HepG2 (cell line): Measurements from ENCODE around the gene MCAT. TPM values are rescaled to one million over a fixed set of nuclear protein-coding genes. Genes with fewer than 3 reads are reported as not detected.

ENCODE experiments used
- ARHGAP35 ChIP-seq: sonication (generic); formaldehyde crosslinking; IDR thresholded peaks from 2 replicates; pipeline ENCODE4 v1.9.0; 2022; ENCODE audit warnings: mild to moderate bottlenecking, inconsistent platforms, moderate library complexity, missing genetic modification reagents, borderline replicate concordance
- CREB1 ChIP-seq, 2 experiments: fragments of 450-650 bp in 1 of 2; IDR thresholded peaks; 2 replicates each; pipeline ENCODE4 v1.6.1; 2016 to 2017; ENCODE audit warnings: control low read depth in 1 of 2, mild to moderate bottlenecking in 1 of 2, missing compliant biosample characterization in 1 of 2, missing genetic modification characterization in 1 of 2
- FLYWCH1 ChIP-seq: sonication (generic); formaldehyde crosslinking; IDR thresholded peaks from 2 replicates; pipeline ENCODE4 v1.8.1; 2023; ENCODE audit warnings: mild to moderate bottlenecking, missing genetic modification reagents
- KDM3A ChIP-seq: IDR thresholded peaks from 2 replicates; pipeline ENCODE4 v1.6.1; 2018; ENCODE audit warnings: low read depth, missing compliant biosample characterization
- KDM6A ChIP-seq: IDR thresholded peaks from 2 replicates; pipeline ENCODE4 v1.6.1; 2016; ENCODE audit warnings: low read depth
- KLF13 ChIP-seq: sonication (generic); formaldehyde crosslinking; IDR thresholded peaks from 2 replicates; pipeline ENCODE4 v1.4.0; 2020; ENCODE audit warnings: mild to moderate bottlenecking, missing genetic modification reagents
- NCOA1 ChIP-seq: sonication (generic); formaldehyde crosslinking; IDR thresholded peaks from 2 replicates; pipeline ENCODE4 v1.9.0; 2021; ENCODE audit warnings: missing genetic modification reagents
- NONO ChIP-seq, 2 experiments: fragments of 450-650 bp in 1 of 2; sonication (generic) in 1 of 2; formaldehyde crosslinking in 1 of 2; IDR thresholded peaks in 1 of 2; conservative IDR thresholded peaks in 1 of 2; 2 replicates each; pipeline versions ENCODE4 v1.6.1 to v1.8.0; 2017 to 2022; ENCODE audit warnings: mild to moderate bottlenecking in 1 of 2, missing genetic modification reagents in 1 of 2, moderate library complexity in 1 of 2
- PHF21A ChIP-seq: sonication (generic); formaldehyde crosslinking; IDR thresholded peaks from 2 replicates; pipeline ENCODE4 v1.5.0; 2020; ENCODE audit warnings: mild to moderate bottlenecking, missing genetic modification reagents
- TEAD3 ChIP-seq: optimal IDR thresholded peaks from 2 replicates; pipeline ENCODE3; 2016; ENCODE audit warnings: borderline replicate concordance
- TP53 ChIP-seq: sonication (generic); formaldehyde crosslinking; conservative IDR thresholded peaks from 2 replicates; pipeline ENCODE4 v1.4.0; 2020; ENCODE audit warnings: missing genetic modification reagents
- ZNF350 ChIP-seq: sonication (generic); formaldehyde crosslinking; IDR thresholded peaks from 2 replicates; pipeline ENCODE4 v1.4.0; 2020; ENCODE audit warnings: mild to moderate bottlenecking, low read depth, missing genetic modification reagents, borderline replicate concordance
- ZNF530 ChIP-seq: sonication (generic); formaldehyde crosslinking; IDR thresholded peaks from 2 replicates; pipeline ENCODE4 v1.5.0; 2020; ENCODE audit warnings: low read depth, mild to moderate bottlenecking, missing genetic modification reagents
- ZNF546 ChIP-seq: sonication (generic); formaldehyde crosslinking; conservative IDR thresholded peaks from 2 replicates; pipeline ENCODE4 v1.8.1; 2023; ENCODE audit warnings: mild to moderate bottlenecking, missing genetic modification reagents
- ZNF709 ChIP-seq: sonication (generic); formaldehyde crosslinking; IDR thresholded peaks from 2 replicates; pipeline ENCODE4 v1.5.0; 2020; ENCODE audit warnings: mild to moderate bottlenecking, missing genetic modification reagents
- polyA plus RNA-seq, 8 experiments: library from polyadenylated mRNA; depleted of rRNA in 3 of 8; stranded (reverse) in 7 of 8; unstranded in 1 of 8; fragments of >200 nt; fragmentation: Illumina TruSeq in 4 of 8; extraction: Trizol in 4 of 8; gene quantifications; 2 replicates each; pipeline versions ENCODE4 v1.2.1 to v1.2.3, GENCODE V29; 2011 to 2016; ENCODE audit warnings: low read depth in 4 of 8, missing spikeins in 1 of 8, mixed read lengths in 1 of 8; ENCODE audit not compliant: insufficient read depth in 1 of 8
- total RNA-seq, 5 experiments: library from RNA; depleted of rRNA; stranded (reverse); fragments of >200 nt; fragmentation: Illumina TruSeq; extraction: Trizol; gene quantifications; 2 replicates each; pipeline ENCODE4 v1.2.3, GENCODE V29; 2016; ENCODE audit warnings: low read depth in 1 of 5
- TF ChIP-seq, protein P1 (sequence below): sonication (generic); formaldehyde crosslinking; IDR thresholded peaks from 2 replicates; pipeline ENCODE4 v1.9.0; 2021; ENCODE audit warnings: mild to moderate bottlenecking, missing genetic modification reagents
- TF ChIP-seq, protein P2 (sequence below): sonication (generic); formaldehyde crosslinking; IDR thresholded peaks from 2 replicates; pipeline ENCODE4 v1.4.0; 2020; ENCODE audit warnings: mild to moderate bottlenecking, low read depth, missing genetic modification reagents
- TF ChIP-seq, protein P3 (sequence below): sonication (generic); formaldehyde crosslinking; conservative IDR thresholded peaks from 2 replicates; pipeline ENCODE4 v1.4.0; 2020; ENCODE audit warnings: missing genetic modification reagents

The MCAT gene
- total and polyA plus RNA-seq, 2 of the 13 experiments (the other 11 are each of a cell fraction or from before 2014, with no cell fraction given) = 9.3 to 16.7 TPM

DNA sequence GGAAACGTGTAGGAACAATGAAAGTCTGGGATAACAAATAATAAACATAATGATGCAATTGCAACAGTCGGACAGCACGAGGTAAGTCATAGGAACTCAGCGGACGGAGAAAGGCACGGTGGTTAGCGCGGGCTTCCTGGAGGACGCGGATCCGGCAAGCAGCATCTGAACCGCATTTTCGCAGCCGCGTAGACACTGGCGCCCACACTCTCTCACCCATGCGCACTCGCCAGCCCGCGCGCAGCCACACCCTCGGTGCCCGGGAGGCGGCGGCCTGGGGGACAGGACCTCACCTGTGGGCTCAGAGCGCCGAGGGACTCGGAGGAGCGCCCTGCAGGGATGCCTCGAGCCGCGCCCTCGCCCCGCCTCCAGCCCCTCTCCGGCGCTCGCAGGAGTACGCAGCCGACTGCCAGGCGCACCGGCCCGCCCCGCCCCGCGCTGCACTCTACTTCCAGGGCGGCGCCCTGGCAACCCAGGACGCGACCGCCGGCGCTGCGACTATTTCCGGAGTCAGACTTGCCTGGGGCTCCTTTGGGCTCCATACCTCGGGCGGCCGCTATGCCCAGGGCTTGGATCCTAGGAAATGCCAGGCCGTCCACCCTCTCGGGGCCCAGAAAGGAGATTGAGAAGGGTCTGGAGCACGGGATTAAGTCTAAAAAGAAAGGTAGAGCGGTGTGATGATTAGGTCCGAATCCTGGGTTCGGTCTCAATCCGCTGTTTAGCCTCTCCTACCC lies 54.0 kb downstream of the MCAT start, which contains the start of gene TTLL1 (continued):
- TF ChIP-seq, protein P1, sequence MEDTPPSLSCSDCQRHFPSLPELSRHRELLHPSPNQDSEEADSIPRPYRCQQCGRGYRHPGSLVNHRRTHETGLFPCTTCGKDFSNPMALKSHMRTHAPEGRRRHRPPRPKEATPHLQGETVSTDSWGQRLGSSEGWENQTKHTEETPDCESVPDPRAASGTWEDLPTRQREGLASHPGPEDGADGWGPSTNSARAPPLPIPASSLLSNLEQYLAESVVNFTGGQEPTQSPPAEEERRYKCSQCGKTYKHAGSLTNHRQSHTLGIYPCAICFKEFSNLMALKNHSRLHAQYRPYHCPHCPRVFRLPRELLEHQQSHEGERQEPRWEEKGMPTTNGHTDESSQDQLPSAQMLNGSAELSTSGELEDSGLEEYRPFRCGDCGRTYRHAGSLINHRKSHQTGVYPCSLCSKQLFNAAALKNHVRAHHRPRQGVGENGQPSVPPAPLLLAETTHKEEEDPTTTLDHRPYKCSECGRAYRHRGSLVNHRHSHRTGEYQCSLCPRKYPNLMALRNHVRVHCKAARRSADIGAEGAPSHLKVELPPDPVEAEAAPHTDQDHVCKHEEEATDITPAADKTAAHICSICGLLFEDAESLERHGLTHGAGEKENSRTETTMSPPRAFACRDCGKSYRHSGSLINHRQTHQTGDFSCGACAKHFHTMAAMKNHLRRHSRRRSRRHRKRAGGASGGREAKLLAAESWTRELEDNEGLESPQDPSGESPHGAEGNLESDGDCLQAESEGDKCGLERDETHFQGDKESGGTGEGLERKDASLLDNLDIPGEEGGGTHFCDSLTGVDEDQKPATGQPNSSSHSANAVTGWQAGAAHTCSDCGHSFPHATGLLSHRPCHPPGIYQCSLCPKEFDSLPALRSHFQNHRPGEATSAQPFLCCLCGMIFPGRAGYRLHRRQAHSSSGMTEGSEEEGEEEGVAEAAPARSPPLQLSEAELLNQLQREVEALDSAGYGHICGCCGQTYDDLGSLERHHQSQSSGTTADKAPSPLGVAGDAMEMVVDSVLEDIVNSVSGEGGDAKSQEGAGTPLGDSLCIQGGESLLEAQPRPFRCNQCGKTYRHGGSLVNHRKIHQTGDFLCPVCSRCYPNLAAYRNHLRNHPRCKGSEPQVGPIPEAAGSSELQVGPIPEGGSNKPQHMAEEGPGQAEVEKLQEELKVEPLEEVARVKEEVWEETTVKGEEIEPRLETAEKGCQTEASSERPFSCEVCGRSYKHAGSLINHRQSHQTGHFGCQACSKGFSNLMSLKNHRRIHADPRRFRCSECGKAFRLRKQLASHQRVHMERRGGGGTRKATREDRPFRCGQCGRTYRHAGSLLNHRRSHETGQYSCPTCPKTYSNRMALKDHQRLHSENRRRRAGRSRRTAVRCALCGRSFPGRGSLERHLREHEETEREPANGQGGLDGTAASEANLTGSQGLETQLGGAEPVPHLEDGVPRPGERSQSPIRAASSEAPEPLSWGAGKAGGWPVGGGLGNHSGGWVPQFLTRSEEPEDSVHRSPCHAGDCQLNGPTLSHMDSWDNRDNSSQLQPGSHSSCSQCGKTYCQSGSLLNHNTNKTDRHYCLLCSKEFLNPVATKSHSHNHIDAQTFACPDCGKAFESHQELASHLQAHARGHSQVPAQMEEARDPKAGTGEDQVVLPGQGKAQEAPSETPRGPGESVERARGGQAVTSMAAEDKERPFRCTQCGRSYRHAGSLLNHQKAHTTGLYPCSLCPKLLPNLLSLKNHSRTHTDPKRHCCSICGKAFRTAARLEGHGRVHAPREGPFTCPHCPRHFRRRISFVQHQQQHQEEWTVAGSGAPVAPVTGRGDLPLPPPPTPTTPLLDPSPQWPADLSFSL (CRISPR knock-in tag) = no peak
- TF ChIP-seq ZNF709 (no peak), CREB1 (IDR thresholded peaks at IDR 0.05) (0 out of 2 replicates have a peak, but pooled peaks have one; percentile 12), CREB1 (CRISPR knock-in tag; IDR thresholded peaks at IDR 0.05) (no peak), KDM6A (CRISPR knock-in tag) (no peak), FLYWCH1 (CRISPR knock-in tag) (no peak), ARHGAP35 (CRISPR knock-in tag) (peak; percentile 40; the same call in 1 of the 2 replicates), NONO (IDR thresholded peaks at IDR 0.05) (no peak), NONO (CRISPR knock-in tag; conservative IDR thresholded peaks at IDR 0.05) (no peak; the same call in none of the 2 replicates), NCOA1 (CRISPR knock-in tag) (0 out of 2 replicates have a peak, but pooled peaks have one; percentile 67), PHF21A (peak; percentile 78), TP53 (CRISPR knock-in tag) (no peak), ZNF530 (CRISPR knock-in tag) (no peak), ZNF350 (CRISPR knock-in tag) (peak; percentile 7; the same call in 1 of the 2 replicates), ZNF546 (no peak), KDM3A (0 out of 2 replicates have a peak, but pooled peaks have one; percentile 21), KLF13 (CRISPR knock-in tag) (no peak), TEAD3 (CRISPR knock-in tag) (no peak)
- TF ChIP-seq, protein P2, sequence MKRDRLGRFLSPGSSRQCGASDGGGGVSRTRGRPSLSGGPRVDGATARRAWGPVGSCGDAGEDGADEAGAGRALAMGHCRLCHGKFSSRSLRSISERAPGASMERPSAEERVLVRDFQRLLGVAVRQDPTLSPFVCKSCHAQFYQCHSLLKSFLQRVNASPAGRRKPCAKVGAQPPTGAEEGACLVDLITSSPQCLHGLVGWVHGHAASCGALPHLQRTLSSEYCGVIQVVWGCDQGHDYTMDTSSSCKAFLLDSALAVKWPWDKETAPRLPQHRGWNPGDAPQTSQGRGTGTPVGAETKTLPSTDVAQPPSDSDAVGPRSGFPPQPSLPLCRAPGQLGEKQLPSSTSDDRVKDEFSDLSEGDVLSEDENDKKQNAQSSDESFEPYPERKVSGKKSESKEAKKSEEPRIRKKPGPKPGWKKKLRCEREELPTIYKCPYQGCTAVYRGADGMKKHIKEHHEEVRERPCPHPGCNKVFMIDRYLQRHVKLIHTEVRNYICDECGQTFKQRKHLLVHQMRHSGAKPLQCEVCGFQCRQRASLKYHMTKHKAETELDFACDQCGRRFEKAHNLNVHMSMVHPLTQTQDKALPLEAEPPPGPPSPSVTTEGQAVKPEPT (CRISPR knock-in tag) = 0 out of 2 replicates have a peak, but pooled peaks have one; percentile 43
- TF ChIP-seq, protein P3, sequence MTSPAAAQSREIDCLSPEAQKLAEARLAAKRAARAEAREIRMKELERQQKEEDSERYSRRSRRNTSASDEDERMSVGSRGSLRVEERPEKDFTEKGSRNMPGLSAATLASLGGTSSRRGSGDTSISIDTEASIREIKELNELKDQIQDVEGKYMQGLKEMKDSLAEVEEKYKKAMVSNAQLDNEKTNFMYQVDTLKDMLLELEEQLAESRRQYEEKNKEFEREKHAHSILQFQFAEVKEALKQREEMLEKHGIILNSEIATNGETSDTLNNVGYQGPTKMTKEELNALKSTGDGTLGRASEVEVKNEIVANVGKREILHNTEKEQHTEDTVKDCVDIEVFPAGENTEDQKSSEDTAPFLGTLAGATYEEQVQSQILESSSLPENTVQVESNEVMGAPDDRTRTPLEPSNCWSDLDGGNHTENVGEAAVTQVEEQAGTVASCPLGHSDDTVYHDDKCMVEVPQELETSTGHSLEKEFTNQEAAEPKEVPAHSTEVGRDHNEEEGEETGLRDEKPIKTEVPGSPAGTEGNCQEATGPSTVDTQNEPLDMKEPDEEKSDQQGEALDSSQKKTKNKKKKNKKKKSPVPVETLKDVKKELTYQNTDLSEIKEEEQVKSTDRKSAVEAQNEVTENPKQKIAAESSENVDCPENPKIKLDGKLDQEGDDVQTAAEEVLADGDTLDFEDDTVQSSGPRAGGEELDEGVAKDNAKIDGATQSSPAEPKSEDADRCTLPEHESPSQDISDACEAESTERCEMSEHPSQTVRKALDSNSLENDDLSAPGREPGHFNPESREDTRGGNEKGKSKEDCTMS (CRISPR knock-in tag) = no peak
